ENCODE data around the gene SLC24A3.

DNA sequence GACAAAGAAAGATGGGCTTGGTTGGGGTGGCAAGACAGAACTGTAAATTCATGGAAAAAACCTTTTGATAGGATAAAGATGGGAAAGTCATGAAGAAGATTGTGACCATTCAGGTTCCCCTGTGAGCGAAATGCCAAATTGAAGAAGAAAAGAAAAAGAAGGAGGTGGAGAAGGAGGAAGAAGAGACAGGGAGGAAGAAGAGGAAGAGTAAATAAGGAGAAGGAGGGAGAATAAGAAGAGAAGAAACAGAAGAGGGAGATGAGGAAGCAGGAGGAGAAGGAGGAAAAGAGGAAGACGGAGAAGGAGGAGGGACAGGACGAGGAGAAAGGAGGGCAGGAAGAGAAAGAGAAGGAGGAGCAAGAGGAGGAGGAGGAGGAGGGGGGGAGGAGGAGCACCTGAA, 199.8 kb downstream of the SLC24A3 start:
- TF ChIP-seq, protein P1, sequence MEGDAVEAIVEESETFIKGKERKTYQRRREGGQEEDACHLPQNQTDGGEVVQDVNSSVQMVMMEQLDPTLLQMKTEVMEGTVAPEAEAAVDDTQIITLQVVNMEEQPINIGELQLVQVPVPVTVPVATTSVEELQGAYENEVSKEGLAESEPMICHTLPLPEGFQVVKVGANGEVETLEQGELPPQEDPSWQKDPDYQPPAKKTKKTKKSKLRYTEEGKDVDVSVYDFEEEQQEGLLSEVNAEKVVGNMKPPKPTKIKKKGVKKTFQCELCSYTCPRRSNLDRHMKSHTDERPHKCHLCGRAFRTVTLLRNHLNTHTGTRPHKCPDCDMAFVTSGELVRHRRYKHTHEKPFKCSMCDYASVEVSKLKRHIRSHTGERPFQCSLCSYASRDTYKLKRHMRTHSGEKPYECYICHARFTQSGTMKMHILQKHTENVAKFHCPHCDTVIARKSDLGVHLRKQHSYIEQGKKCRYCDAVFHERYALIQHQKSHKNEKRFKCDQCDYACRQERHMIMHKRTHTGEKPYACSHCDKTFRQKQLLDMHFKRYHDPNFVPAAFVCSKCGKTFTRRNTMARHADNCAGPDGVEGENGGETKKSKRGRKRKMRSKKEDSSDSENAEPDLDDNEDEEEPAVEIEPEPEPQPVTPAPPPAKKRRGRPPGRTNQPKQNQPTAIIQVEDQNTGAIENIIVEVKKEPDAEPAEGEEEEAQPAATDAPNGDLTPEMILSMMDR (optimal IDR thresholded peaks at IDR 0.05 in 1 of 3, IDR thresholded peaks at IDR 0.05 in 1 of 3, conservative IDR thresholded peaks at IDR 0.05 in 1 of 3; ENCODE audit: extremely low read depth in 1 of 3, insufficient read depth in 2 of 3, low read length in 3 of 3): no peak
- TF ChIP-seq EZH2 (IDR thresholded peaks at IDR 0.05; ENCODE audit: low read length): no peak
